Measurements from ENCODE around the gene NUDT22. TPM values are rescaled to one million over a fixed set of nuclear protein-coding genes. Genes with fewer than 3 reads are reported as not detected.

NUDT22 gene
- total RNA-seq, 1 donor, result 60.1 TPM

- DNase-seq (ENCODE audit: low read depth in 2 of 3, low spot score in 2 of 3), result peak in 2 of 3 donors; percentile 48 to 64
Observed at GRCh38 chr11:64226507-64227051, 505 bp downstream of the NUDT22 start.

DNA sequence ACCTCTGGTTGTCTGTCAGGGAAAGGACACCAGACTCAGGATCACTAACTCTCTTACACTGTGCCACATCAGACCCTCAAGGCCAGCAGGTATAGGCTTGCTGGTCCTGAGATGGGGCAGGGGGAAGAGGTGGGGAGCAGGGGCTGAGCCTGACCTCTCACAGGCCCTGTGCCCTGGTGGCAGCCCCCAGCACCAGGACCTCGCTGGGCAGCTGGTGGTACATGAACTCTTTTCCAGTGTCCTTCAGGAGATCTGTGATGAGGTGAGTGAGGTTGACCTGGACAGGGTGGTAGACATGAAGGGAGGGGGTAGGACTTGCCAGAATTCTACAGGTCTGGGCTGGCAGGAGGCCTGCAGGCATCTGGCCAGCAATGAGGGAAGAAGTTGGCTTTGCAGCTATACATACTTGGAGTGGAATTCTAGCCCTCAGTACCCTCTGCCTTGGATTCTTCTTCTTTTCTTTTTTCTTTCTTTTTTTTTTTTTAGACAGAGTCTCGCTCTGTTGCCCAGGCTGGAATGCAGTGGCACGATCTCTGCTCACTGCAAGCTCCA is 1.4 kb downstream of the NUDT22 start:
- no peak for DNase-seq (ENCODE audit: low read depth in 2 of 3, low spot score in 2 of 3)

- DNase-seq (ENCODE audit: low read depth in 2 of 3, low spot score in 2 of 3), result no peak
Observed at GRCh38 chr11:64229090-64229743, 3.1 kb downstream of the NUDT22 start.

GRCh38 chr11:64229744-64230170 is 3.7 kb downstream of the NUDT22 start:
- DNase-seq (ENCODE audit: low read depth in 2 of 3, low spot score in 2 of 3), result no peak

- peak in 2 of 3 donors; percentile 89 to 95 for DNase-seq (ENCODE audit: low read depth in 2 of 3, low spot score in 2 of 3)
Observed at GRCh38 chr11:64230171-64230984, 4.3 kb downstream of the NUDT22 start, which contains the start of gene DNAJC4. TSS of gene DNAJC4 (plus strand) at chr11:64230548. CDS start at chr11:64230855, 307 bp downstream.

DNA sequence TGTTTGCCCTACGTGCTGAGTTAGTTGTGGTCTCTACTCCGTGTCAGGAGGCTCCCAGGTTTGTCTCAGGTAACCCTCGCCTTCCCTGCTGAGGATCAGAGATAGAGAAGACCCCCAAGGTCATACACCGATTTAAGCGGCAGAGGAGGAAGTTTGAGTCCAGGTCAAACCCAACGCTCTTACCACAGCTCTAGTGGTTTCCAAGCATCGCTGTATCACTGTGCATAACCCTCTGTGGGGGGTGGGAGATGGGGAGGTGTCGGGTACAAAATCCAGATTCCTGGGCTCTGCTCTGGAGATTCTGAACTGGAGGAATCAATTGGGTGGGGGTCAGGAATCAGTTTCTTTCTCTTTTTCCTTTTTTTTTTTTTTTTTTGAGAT is 4.9 kb downstream of the NUDT22 start:
- DNase-seq (ENCODE audit: low read depth in 2 of 3, low spot score in 2 of 3), result peak in 1 of 3 donors; percentile 71

DNA sequence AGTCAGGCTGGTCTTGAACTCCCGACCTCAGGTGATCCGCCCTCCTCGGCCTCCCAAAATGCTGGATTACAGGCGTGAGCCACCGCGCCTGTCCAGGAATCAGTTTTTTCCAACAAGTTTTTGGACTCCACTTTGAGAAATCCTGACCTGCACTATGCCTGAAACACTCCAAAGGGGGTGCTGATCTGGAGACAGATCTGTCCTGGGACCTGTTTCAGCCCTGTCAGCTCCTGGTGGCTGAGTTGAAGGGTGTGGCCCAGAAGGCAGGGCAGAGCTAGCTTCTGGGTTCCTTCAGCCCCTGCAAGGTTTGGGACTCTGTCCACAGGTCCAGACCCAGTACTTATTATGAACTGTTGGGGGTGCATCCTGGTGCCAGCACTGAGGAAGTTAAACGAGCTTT is 5.5 kb downstream of the NUDT22 start:
- DNase-seq (ENCODE audit: low read depth in 2 of 3, low spot score in 2 of 3), result no peak

GRCh38 chr11:64232182-64232966 is 6.3 kb downstream of the NUDT22 start:
- DNase-seq (ENCODE audit: low read depth in 2 of 3, low spot score in 2 of 3), result no peak

- no peak for DNase-seq (ENCODE audit: low read depth in 2 of 3, low spot score in 2 of 3)
Observed at GRCh38 chr11:64232967-64233315, 6.9 kb downstream of the NUDT22 start.

DNA sequence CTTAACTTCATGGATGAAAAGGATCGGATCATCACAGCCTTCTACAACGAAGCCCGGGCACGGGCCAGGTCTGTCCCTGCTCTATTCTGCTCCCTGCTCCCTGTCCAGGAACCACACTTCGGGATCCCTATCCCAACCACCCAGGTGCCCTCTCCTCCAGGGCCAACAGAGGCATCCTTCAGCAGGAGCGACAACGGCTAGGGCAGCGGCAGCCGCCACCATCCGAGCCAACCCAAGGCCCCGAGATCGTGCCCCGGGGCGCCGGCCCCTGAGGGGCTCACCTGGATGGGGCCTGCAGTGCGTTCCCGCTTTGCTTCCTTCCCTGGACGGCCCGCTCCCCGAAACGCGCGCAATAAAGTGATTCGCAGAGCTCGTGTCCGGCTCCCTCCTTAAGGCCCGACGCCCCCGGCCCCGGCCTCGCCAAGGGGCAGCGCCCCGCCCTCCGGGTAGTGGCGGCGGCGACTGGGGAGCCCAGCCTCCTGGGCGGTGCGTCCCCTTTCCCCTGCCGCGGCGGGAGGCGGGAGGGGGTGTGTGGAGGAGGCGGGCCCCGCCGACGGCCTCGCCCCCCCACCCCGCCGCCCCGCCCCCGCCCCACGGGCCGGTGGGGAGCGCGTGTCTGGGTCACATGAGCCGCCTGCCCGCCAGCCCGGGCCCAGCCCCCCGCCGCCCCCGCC is 8.0 kb downstream of the NUDT22 start, which contains the start of gene VEGFB:
Gene VEGFB (plus strand): TSS at position 672 of the 674 bp plus-strand sequence. CDS start 250 bp downstream, outside the sequence.
- DNase-seq (ENCODE audit: low read depth in 2 of 3, low spot score in 2 of 3), result peak in 2 of 3 donors; percentile 43 to 53

DNA sequence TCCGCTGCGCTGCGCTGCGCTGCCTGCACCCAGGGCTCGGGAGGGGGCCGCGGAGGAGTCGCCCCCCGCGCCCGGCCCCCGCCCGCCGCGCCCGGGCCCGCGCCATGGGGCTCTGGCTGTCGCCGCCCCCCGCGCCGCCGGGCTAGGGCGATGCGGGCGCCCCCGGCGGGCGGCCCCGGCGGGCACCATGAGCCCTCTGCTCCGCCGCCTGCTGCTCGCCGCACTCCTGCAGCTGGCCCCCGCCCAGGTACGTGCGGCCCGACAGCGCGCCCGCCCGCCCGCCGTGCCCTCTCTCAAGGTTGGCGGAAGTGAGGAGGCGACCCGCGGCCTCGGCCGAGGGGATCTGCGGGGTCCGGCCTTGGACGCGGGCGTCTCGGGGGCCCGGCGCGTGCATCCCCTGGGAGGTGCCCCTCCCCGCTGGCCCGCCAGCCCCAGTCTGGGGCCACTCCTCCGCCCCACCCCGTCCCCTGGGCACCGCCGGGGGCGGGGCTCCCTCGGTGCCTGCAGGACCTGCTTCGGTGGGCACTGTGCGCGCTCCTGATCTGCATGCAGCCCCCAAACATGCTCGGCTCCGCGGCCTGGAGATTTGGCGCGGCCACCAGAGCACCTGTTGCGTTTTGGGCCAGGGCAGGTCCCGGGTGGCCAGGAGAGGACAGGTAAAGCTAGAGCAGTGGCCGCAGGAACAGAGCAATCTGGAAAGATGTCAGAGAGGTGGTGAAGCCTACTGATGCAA is 8.7 kb downstream of the NUDT22 start:
- DNase-seq (ENCODE audit: low read depth in 2 of 3, low spot score in 2 of 3), result peak in 2 of 3 donors; percentile 55 to 63

DNA sequence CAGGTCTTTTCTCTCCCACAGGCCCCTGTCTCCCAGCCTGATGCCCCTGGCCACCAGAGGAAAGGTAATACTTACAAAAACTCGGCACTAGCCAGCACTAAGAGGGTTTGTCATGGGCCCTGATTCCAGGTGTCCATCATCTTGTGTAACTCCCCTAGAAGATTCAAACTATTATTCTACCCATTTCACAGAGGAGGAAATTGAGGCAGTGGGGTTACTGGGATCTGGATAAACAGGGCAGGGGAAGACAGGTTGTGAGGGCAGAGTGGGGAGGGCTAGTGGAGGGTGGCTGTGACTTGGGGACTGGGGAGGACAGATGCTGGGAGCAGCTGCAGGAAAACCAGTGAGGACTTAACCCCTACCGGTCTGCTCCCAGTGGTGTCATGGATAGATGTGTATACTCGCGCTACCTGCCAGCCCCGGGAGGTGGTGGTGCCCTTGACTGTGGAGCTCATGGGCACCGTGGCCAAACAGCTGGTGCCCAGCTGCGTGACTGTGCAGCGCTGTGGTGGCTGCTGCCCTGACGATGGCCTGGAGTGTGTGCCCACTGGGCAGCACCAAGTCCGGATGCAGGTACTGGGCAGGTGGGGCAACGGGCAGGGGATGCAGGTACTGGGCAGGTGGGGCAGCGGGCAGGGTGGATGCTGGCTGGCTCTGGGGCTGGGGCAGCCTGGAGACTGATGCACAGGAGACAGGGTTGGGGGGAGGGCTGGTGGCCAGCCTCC is 9.5 kb downstream of the NUDT22 start:
- no peak for DNase-seq (ENCODE audit: low read depth in 2 of 3, low spot score in 2 of 3)

DNA sequence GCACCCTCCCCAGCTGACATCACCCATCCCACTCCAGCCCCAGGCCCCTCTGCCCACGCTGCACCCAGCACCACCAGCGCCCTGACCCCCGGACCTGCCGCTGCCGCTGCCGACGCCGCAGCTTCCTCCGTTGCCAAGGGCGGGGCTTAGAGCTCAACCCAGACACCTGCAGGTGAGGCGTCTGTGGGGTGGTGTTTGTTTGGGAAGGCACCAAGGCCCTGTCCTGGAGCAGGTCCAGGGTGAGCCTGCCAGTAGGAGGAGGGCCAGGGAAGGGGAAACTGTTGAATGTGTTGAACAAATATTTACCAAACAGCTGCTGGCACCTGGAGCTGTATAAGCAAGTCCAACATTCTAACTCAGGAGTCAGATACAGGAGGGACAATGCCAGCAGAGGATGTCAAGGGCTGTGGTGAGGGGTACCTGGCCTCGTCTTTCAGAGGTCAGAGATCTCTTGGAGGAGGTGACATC is 11.4 kb downstream of the NUDT22 start:
- DNase-seq (ENCODE audit: low read depth in 2 of 3, low spot score in 2 of 3), result no peak

DNA sequence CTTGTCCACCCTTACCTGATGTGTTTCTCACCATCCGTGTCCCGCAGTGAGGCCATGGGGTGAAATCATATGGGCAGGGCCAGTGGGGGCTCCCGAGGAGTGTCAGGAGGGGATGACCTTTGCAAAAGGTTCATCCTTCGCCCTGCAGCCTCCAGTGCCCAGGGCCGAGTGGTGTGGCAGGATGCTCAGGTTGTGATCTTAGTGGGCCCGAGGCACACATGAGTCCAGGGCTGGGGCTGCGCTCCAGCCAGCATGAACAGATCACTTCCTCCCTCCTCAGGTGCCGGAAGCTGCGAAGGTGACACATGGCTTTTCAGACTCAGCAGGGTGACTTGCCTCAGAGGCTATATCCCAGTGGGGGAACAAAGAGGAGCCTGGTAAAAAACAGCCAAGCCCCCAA is 12.0 kb downstream of the NUDT22 start:
- DNase-seq (ENCODE audit: low read depth in 2 of 3, low spot score in 2 of 3), result no peak

DNA sequence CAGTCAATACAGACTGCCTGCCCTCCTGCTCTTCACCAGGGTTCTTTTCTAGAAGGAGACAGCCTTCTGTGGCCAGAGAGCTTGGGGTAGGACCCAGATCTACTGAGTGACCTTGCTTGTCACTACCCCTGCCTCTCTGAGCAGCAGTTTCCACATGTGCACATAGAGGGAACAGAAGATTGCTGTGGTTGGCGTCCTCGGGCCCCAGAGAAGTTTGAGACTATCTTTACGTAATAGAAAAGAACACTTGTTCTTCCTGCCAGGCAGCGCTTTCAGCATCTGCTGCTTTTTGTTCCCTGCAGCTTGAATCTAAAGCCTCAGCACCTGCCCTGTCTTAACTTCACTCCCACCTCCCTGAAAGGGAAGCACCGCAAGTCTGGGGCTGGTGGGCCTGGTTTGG is 12.9 kb downstream of the NUDT22 start:
- no peak for DNase-seq (ENCODE audit: low read depth in 2 of 3, low spot score in 2 of 3)

- DNase-seq (ENCODE audit: low read depth in 2 of 3, low spot score in 2 of 3), result peak in 2 of 3 donors; percentile 38 to 52
Observed at GRCh38 chr11:64239662-64240434, 13.8 kb downstream of the NUDT22 start.

GRCh38 chr11:64240435-64241240 is 14.6 kb downstream of the NUDT22 start, which contains the start of gene FKBP2:
TSS of gene FKBP2 (plus strand) at chr11:64241095. CDS start at chr11:64242388, 1,293 bp downstream.
- DNase-seq (ENCODE audit: low read depth in 2 of 3, low spot score in 2 of 3), result peak; percentile 97 to 98 (median 98)

Measured in hematopoietic multipotent progenitor cell (in vitro differentiated cells).